H9 (cell line): ENCODE data around the gene ESRP2. TPM values are rescaled to one million over a fixed set of nuclear protein-coding genes. Genes with fewer than 3 reads are reported as not detected.

Source experiments
- DNase-seq: peaks from one replicate; pipeline ENCODE4 v3.0.0-alpha.2; 2017
- H2AFZ ChIP-seq: one replicate; pipeline ENCODE4 v1.6.1; 2013; ENCODE audit warnings: mild to moderate bottlenecking, low read length, control low read depth, moderate library complexity
- H2AK5ac ChIP-seq: 2 replicates; pipeline ENCODE4 v1.6.1; 2013; ENCODE audit warnings: low read length, control low read depth, mixed read lengths; ENCODE audit not compliant: insufficient read length
- H2BK120ac ChIP-seq: one replicate; pipeline ENCODE4 v1.6.1; 2013; ENCODE audit warnings: low read depth, mild to moderate bottlenecking, low read length, control low read depth, inconsistent platforms; ENCODE audit not compliant: poor library complexity, severe bottlenecking
- H2BK12ac ChIP-seq: 2 replicates; pipeline ENCODE4 v1.6.1; 2013; ENCODE audit warnings: low read length, control low read depth, mixed read lengths, low read depth; ENCODE audit not compliant: insufficient read length
- H2BK15ac ChIP-seq: 2 replicates; pipeline ENCODE4 v1.6.1; 2013; ENCODE audit warnings: low read depth, low read length, control low read depth
- H2BK20ac ChIP-seq: one replicate; pipeline ENCODE4 v1.6.1; 2013; ENCODE audit warnings: low read depth, mild to moderate bottlenecking, low read length, control low read depth, inconsistent platforms; ENCODE audit not compliant: poor library complexity, severe bottlenecking
- H2BK5ac ChIP-seq: 2 replicates; pipeline ENCODE4 v1.6.1; 2013; ENCODE audit warnings: low read length, control low read depth, mixed read lengths; ENCODE audit not compliant: insufficient read length
- H3K14ac ChIP-seq: 2 replicates; pipeline ENCODE4 v1.6.1; 2013; ENCODE audit warnings: low read length, control low read depth; ENCODE audit not compliant: insufficient read depth
- H3K18ac ChIP-seq: 2 replicates; pipeline ENCODE4 v1.6.1; 2013; ENCODE audit warnings: low read depth, mild to moderate bottlenecking, mixed read lengths, low read length, control low read depth; ENCODE audit not compliant: insufficient read length
- H3K23ac ChIP-seq: 2 replicates; pipeline ENCODE4 v1.6.1; 2013; ENCODE audit warnings: low read length, control low read depth, mixed read lengths, low read depth; ENCODE audit not compliant: insufficient read length
- H3K23me2 ChIP-seq: 2 replicates; pipeline ENCODE4 v1.6.1; 2013; ENCODE audit warnings: low read depth, mild to moderate bottlenecking, mixed read lengths, low read length, control low read depth; ENCODE audit not compliant: insufficient read length, poor library complexity, severe bottlenecking
- H3K27ac ChIP-seq: 2 replicates; pipeline ENCODE4 v1.5.1; 2013; ENCODE audit warnings: low read length, control low read depth, mixed read lengths, low read depth; ENCODE audit not compliant: insufficient read length
- H3K27me3 ChIP-seq: 2 replicates; pipeline ENCODE4 v1.6.1; 2013; ENCODE audit warnings: low read length, control low read depth, inconsistent platforms; ENCODE audit not compliant: insufficient read depth
- H3K4ac ChIP-seq: 2 replicates; pipeline ENCODE4 v1.6.1; 2013; ENCODE audit warnings: low read depth, mild to moderate bottlenecking, control low read depth, inconsistent platforms, low read length, moderate library complexity
- H3K4me1 ChIP-seq: 2 replicates; pipeline ENCODE4 v1.6.1; 2013; ENCODE audit warnings: low read length, control low read depth, inconsistent platforms; ENCODE audit not compliant: insufficient read depth
- H3K4me2 ChIP-seq: 2 replicates; pipeline ENCODE4 v1.6.1; 2013; ENCODE audit warnings: low read length, control low read depth, mixed read lengths; ENCODE audit not compliant: insufficient read length, insufficient read depth
- H3K56ac ChIP-seq: 2 replicates; pipeline ENCODE4 v1.6.1; 2013; ENCODE audit warnings: low read depth, mild to moderate bottlenecking, mixed read lengths, low read length, control low read depth; ENCODE audit not compliant: insufficient read length
- H3K79me1 ChIP-seq: 2 replicates; pipeline ENCODE4 v1.6.1; 2013; ENCODE audit warnings: low read depth, mild to moderate bottlenecking, moderate library complexity, low read length, control low read depth, inconsistent platforms; ENCODE audit not compliant: insufficient read depth, poor library complexity, severe bottlenecking
- H3K79me2 ChIP-seq: 2 replicates; pipeline ENCODE4 v1.6.1; 2013; ENCODE audit warnings: low read length, control low read depth, inconsistent platforms; ENCODE audit not compliant: insufficient read depth
- H3K9ac ChIP-seq: 2 replicates; pipeline ENCODE4 v1.6.1; 2013; ENCODE audit warnings: low read length, control low read depth, mixed read lengths; ENCODE audit not compliant: insufficient read length; ENCODE audit errors: extremely low read depth
- H3K9me3 ChIP-seq: one replicate; pipeline ENCODE4 v1.6.1; 2013; ENCODE audit warnings: low read depth, low read length, inconsistent platforms; ENCODE audit not compliant: control insufficient read depth
- H3T11ph ChIP-seq: one replicate; pipeline ENCODE4 v1.6.1; 2013; ENCODE audit warnings: mild to moderate bottlenecking, low read length, control low read depth, inconsistent platforms
- H4K20me1 ChIP-seq: one replicate; pipeline ENCODE4 v1.6.1; 2013; ENCODE audit not compliant: control insufficient read depth, insufficient read length, insufficient read depth
- H4K5ac ChIP-seq: 2 replicates; pipeline ENCODE4 v1.6.1; 2013; ENCODE audit warnings: low read depth, mild to moderate bottlenecking, mixed read lengths, low read length, control low read depth; ENCODE audit not compliant: insufficient read length
- H4K8ac ChIP-seq: replicated peaks from 2 replicates; pipeline ENCODE4 v1.6.1; 2013; ENCODE audit warnings: low read length, control low read depth, mixed read lengths, low read depth; ENCODE audit not compliant: insufficient read length
- H4K91ac ChIP-seq: 2 replicates; pipeline ENCODE4 v1.6.1; 2013; ENCODE audit warnings: low read depth, mild to moderate bottlenecking, moderate library complexity, mixed read lengths, low read length, control low read depth; ENCODE audit not compliant: insufficient read length
- H3K27ac Mint-ChIP-seq, 3 experiments: 2 replicates in 2 of 3; 3 replicates in 1 of 3; pipeline ENCODE4 v1.8.0; 2020 to 2021; ENCODE audit warnings: mixed read lengths in 3 of 3, mild to moderate bottlenecking in 1 of 3, moderate library complexity in 1 of 3
- H3K27me3 Mint-ChIP-seq: 2 replicates; pipeline ENCODE4 v1.8.0; 2021; ENCODE audit warnings: low read depth, mild to moderate bottlenecking, moderate library complexity, mixed read lengths
- H3K36me3 Mint-ChIP-seq, 3 experiments: 2 replicates in 2 of 3; 3 replicates in 1 of 3; pipeline ENCODE4 v1.8.0; 2020 to 2021; ENCODE audit warnings: low read depth in 3 of 3, mixed read lengths in 3 of 3; ENCODE audit not compliant: insufficient read depth in 1 of 3
- H3K4me1 Mint-ChIP-seq, 2 experiments: 2 replicates each; pipeline ENCODE4 v1.8.0; 2020; ENCODE audit warnings: mixed read lengths in 2 of 2
- H3K4me3 Mint-ChIP-seq, 2 experiments: 2 replicates in 1 of 2; 3 replicates in 1 of 2; pipeline ENCODE4 v1.8.0; 2020 to 2021; ENCODE audit warnings: mild to moderate bottlenecking in 2 of 2, mixed read lengths in 2 of 2, moderate library complexity in 1 of 2
- H3K9me3 Mint-ChIP-seq, 2 experiments: 2 replicates in 1 of 2; 3 replicates in 1 of 2; pipeline ENCODE4 v1.8.0; 2020; ENCODE audit warnings: mild to moderate bottlenecking in 2 of 2, mixed read lengths in 2 of 2, moderate library complexity in 1 of 2
- WGBS: extraction: QIAGEN DNeasy Blood & Tissue Kit; methylation state at CpG from one replicate; pipeline ENCODE4 v1.1.7; 2013; ENCODE audit warnings: missing lambda C conversion rate, low lambda C conversion rate, mixed read lengths; ENCODE audit not compliant: insufficient read length; ENCODE audit errors: extremely low coverage; 5-methylcytosine and 5-hydroxymethylcytosine counted together
- total RNA-seq: library from RNA; stranded (reverse); gene quantifications from 2 replicates; pipeline ENCODE4 v1.2.1, GENCODE V29; 2021
- TF ChIP-seq, protein P1 (sequence below): fragments of 200-600 bp; sonication (generic); conservative IDR thresholded peaks from 3 replicates; pipeline ENCODE4 v1.8.0; 2021; ENCODE audit warnings: antibody characterized with exemption, mild to moderate bottlenecking

Gene ESRP2
- total RNA-seq, 1 experiment from 2014 or later = 59.5 TPM

- DNase-seq = no peak
- no peaks in the 10 kb centered on the region for H3K79me1 ChIP-seq
- TF ChIP-seq, protein P1, sequence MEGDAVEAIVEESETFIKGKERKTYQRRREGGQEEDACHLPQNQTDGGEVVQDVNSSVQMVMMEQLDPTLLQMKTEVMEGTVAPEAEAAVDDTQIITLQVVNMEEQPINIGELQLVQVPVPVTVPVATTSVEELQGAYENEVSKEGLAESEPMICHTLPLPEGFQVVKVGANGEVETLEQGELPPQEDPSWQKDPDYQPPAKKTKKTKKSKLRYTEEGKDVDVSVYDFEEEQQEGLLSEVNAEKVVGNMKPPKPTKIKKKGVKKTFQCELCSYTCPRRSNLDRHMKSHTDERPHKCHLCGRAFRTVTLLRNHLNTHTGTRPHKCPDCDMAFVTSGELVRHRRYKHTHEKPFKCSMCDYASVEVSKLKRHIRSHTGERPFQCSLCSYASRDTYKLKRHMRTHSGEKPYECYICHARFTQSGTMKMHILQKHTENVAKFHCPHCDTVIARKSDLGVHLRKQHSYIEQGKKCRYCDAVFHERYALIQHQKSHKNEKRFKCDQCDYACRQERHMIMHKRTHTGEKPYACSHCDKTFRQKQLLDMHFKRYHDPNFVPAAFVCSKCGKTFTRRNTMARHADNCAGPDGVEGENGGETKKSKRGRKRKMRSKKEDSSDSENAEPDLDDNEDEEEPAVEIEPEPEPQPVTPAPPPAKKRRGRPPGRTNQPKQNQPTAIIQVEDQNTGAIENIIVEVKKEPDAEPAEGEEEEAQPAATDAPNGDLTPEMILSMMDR = no peak
- H3K79me2 ChIP-seq = no peaks in the 10 kb centered on the region
- no peak overlapping the region for H2BK120ac ChIP-seq
- Mint-ChIP-seq H3K36me3 (peaks cover 0 to 2% (median under 1%) of the 10 kb centered on the region in 3 experiments; a peak in 3 of 7 replicates), H3K27me3 (no peaks in the 10 kb centered on the region), H3K4me1 (no peaks in the 10 kb centered on the region), H3K4me3 (no peak overlapping the region), H3K9me3 (no peaks in the 10 kb centered on the region), H3K27ac (no peak overlapping the region)
- no peak overlapping the region for H2AFZ ChIP-seq
- no peak overlapping the region for H2BK15ac ChIP-seq
- no peak overlapping the region for H3K9ac ChIP-seq
- H4K20me1 ChIP-seq = no peaks in the 10 kb centered on the region
- no peak overlapping the region for H2BK20ac ChIP-seq
- H3K56ac ChIP-seq = no peak overlapping the region
- no peak overlapping the region for H2BK5ac ChIP-seq
- H3K4me1 ChIP-seq = no peaks in the 10 kb centered on the region
- no peak overlapping the region for H3K4me2 ChIP-seq
- H3T11ph ChIP-seq = no peak overlapping the region
- H4K8ac ChIP-seq = no peak overlapping the region
- H3K23me2 ChIP-seq = no peaks in the 10 kb centered on the region
- no peak overlapping the region for H3K14ac ChIP-seq
- H4K5ac ChIP-seq = no peak overlapping the region
- no peak overlapping the region for H3K18ac ChIP-seq
- H3K23ac ChIP-seq = no peak overlapping the region
- H3K4ac ChIP-seq = no peak overlapping the region
- no peak overlapping the region for H2BK12ac ChIP-seq
- H3K9me3 ChIP-seq = no peaks in the 10 kb centered on the region
- H3K27me3 ChIP-seq = no peaks in the 10 kb centered on the region
- no peak overlapping the region for H2AK5ac ChIP-seq
- no peak overlapping the region for H3K27ac ChIP-seq
- no peak overlapping the region for H4K91ac ChIP-seq
- no CpG with 5 or more reads among the region's 3 CpGs for WGBS
These were observed 35.7 kb downstream of the ESRP2 start for GRCh38 chr16:68200088-68200783.
